Fibroblast of mammary gland (primary cell): Measurements from ENCODE around the gene TOR3A.

Source experiments
- DNase-seq: peaks from one replicate; pipeline ENCODE4 v3.0.0-alpha.2; 2010; ENCODE audit warnings: low read depth
- H3K4me3 ChIP-seq: 2 replicates; pipeline ENCODE4 v1.5.1; 2011; ENCODE audit warnings: low read depth, mild to moderate bottlenecking, low read length, moderate library complexity; ENCODE audit not compliant: control insufficient read depth
- TF ChIP-seq, protein P1 (sequence below): conservative IDR thresholded peaks from 2 replicates; pipeline ENCODE4 v1.5.1; 2011; ENCODE audit warnings: low read depth, low read length, inconsistent platforms; ENCODE audit not compliant: control insufficient read depth, insufficient read depth

The TOR3A gene

GRCh38 chr1:179042700-179043099, 39.2 kb upstream of the TOR3A start:
- no peak for DNase-seq
- no peak overlapping the region for H3K4me3 ChIP-seq
- TF ChIP-seq, protein P1, sequence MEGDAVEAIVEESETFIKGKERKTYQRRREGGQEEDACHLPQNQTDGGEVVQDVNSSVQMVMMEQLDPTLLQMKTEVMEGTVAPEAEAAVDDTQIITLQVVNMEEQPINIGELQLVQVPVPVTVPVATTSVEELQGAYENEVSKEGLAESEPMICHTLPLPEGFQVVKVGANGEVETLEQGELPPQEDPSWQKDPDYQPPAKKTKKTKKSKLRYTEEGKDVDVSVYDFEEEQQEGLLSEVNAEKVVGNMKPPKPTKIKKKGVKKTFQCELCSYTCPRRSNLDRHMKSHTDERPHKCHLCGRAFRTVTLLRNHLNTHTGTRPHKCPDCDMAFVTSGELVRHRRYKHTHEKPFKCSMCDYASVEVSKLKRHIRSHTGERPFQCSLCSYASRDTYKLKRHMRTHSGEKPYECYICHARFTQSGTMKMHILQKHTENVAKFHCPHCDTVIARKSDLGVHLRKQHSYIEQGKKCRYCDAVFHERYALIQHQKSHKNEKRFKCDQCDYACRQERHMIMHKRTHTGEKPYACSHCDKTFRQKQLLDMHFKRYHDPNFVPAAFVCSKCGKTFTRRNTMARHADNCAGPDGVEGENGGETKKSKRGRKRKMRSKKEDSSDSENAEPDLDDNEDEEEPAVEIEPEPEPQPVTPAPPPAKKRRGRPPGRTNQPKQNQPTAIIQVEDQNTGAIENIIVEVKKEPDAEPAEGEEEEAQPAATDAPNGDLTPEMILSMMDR, result no peak

DNA sequence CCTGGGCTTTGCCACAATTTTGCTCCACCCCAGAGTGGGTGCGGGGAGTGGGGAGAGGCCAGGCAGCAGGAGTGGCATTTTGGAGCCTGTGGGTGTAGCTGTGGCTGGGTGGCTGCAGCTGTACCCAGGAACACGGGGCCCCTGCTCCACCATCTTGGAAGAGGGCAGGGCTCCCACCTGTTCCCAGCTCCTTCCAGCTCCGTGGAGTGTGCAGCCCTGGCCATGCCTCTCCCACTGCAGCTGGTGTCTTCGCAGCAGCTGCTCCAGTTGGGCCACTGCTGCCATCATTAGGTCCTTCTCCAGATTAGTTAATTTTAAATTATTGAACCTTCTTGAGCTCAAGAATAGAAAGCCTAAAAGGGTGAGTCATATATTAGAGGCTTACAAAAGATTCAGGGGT, 38.6 kb upstream of the TOR3A start:
- TF ChIP-seq, protein P1, result no peak
- no peak overlapping the region for H3K4me3 ChIP-seq
- no peak for DNase-seq

DNA sequence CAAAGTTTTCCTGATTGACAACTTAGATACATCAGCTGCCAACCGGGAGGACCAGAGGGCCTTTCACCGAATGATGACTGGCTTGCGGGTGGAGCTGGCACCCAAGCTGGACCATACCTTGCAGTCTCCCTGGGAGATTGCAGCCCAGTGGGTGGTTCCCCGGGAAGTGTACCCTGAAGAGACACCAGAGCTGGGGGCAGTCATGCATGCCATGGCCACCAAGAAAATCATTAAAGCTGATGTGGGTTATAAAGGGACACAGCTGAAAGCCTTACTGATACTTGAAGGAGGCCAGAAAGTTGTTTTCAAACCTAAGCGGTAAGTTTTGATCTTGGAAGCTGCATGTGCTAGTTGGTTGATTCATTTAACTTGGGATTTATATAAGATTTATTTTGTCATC, 38.0 kb upstream of the TOR3A start:
- no peak overlapping the region for H3K4me3 ChIP-seq
- TF ChIP-seq, protein P1, result no peak
- DNase-seq, result no peak

- no peak overlapping the region for H3K4me3 ChIP-seq
- DNase-seq, result no peak
- TF ChIP-seq, protein P1, result no peak
These were observed 34.8 kb upstream of the TOR3A start for GRCh38 chr1:179046808-179047635.

- TF ChIP-seq, protein P1, result no peak
- DNase-seq, result no peak
- no peak overlapping the region for H3K4me3 ChIP-seq
These were observed 34.3 kb upstream of the TOR3A start for GRCh38 chr1:179047636-179047997.

DNA sequence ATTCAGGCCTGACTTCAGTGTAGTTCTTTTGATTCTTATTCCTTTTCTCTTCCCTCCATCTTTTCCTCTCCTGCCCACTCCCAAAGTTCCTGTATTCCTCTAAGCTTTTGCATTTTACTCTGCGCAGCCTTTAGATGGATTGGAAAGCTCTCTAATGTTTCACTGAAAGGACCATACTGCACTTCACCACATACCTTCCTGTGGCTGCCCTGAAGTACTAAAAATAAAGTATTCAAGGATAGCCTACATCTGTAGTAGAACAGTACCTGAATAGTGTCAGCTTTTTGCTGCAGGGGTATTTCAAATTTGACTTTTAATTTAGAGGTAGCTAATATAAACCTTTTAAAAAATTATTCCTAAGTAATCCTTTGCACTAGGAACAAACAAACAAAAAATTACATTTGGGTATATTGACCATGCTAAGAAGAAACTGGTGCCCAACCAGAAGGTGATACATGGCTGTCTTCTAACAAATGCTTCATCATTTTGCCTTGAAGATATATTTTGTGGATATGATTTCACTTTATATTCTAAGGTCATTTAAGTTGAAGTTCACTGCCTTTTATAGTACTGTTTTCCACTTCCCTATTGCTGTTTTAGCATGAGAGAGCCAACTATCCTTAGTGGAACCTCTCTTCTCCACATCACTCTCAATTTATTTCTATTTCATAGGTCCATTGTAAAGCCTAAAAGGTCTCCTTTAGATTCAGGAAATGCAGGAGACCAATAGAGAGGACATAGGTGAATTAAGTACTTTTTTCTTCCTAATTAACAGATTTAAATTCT, 33.3 kb upstream of the TOR3A start:
- no peak for DNase-seq
- no peak overlapping the region for H3K4me3 ChIP-seq
- TF ChIP-seq, protein P1, result no peak
